Lower leg skin (tissue), 3 donors: ENCODE results near the gene ZNF214.

Experiments
- CTCF ChIP-seq, 3 donors: fragments of 450-650 bp; IDR thresholded peaks; one replicate each; pipeline ENCODE4 v1.5.1; 2016; ENCODE audit warnings: antibody characterized with exemption in 3 of 3, mild to moderate bottlenecking in 3 of 3, moderate library complexity in 2 of 3
- POLR2A ChIP-seq, 2 donors: fragments of 450-650 bp; IDR thresholded peaks; one replicate each; pipeline ENCODE4 v1.6.1; 2016 to 2017; ENCODE audit warnings: antibody characterized with exemption in 2 of 2, mild to moderate bottlenecking in 1 of 2, moderate library complexity in 1 of 2

GRCh38 chr11:7016011-7016410 is 4.1 kb downstream of the ZNF214 start:
- TF ChIP-seq CTCF (IDR thresholded peaks at IDR 0.05) (no peak), POLR2A (IDR thresholded peaks at IDR 0.05) (no peak)
